GM19035 (cell line): ENCODE results near the gene GALNT18.

ENCODE experiments used
- ATAC-seq: cut with Tn5 transposase; IDR thresholded peaks from one replicate; pipeline ENCODE4 v1.9.1; 2021; ENCODE audit not compliant: unreplicated experiment

GALNT18 gene

DNA sequence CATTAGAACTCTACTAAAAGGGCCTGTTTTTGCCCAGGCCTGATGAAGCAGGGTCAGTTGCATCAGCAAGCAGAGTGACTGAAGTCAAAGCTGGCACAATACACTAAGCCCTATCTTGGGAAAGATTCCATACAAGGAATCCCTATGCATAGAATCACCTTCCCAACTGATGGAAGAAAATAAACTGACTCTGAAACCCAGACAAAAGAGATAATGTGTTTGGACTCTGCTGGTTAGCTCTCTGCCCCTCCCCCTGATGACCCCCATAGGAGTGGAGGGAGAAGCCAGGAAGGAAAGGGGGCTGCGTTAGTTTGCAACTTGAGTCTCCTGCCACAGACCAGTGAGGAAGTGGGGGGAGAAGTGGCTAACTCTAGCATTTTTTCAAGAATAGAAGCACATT, 32.9 kb downstream of the GALNT18 start:
- no peak for ATAC-seq

DNA sequence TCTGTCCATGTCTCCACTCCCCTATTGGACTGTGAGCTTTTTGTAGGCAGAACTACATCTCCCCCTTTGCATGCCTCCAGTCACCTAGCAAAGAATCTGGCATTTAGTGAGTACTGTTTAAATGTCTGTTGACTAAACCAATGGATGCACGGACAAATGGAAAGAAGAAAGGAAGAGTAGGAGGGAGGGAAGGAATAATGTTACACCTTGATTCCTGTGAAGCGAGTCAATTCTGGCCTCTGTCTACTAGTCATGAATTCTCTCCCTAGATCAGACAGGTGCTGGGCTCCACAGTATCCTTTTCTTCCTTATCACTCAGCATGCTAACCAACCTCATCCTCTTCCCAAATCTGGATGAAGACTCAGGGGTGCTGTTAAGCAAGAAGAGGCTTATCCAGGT, 33.6 kb downstream of the GALNT18 start:
- ATAC-seq: no peak

DNA sequence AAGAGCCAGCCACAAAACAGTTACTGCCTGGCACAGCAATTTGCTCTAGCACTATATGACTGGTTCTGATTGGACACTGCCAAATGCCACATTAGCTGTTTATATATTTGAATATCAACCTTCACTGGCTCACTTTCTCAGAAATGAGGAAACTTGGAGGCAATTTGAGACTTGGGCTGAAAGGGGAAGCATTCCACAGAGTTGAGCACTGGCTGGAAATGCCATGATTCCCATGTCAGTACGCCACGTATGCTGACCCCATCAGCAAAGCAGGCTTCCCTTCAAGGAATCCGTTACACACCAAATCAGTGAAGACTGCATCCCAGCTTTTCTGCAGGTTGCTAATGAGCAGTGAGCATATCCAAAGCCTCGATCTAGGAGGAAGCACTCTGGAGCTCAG, 34.7 kb downstream of the GALNT18 start:
- ATAC-seq: no peak

DNA sequence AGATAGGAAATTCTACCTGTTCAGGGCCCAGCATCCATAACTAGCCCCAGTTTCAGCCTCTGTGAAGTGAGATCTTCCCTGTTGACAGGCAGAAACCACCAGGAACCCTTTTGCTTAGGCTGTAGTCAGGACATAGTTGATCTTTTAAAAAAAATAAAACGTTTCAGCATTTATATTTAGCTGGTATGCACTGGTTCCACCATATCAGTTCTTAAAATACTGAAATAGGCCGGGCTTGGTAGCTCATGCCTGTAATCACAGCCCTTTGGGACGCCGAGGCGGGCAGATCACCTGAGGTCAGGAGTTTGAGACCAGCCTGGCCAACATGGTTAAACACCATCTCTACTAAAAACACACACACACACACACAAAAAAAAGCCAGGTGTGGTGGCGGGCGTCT, 35.3 kb downstream of the GALNT18 start:
- no peak for ATAC-seq

DNA sequence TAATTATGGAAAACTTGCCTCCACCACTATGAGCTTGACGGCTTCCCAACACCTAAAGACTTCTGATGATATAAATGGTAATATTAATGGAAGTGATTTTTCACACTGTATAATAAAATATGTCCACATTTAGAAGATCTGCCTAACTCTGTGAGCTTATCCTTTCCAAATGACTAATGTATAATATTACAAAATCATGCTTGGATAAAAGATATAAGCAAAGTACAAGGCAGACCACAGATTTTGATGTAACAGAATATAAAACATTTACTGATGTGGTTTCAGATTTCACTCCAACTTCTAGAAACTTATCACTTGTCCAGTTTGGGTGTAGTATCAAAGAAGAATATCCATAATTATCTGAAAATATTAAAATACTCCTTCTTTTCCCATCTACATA, 36.9 kb downstream of the GALNT18 start:
- ATAC-seq: no peak

- ATAC-seq: no peak
Observed at GRCh38 chr11:11584530-11584810, 37.3 kb downstream of the GALNT18 start.

- ATAC-seq: no peak
Observed at GRCh38 chr11:11583801-11584529, 37.8 kb downstream of the GALNT18 start.

- ATAC-seq: no peak
Observed at GRCh38 chr11:11582011-11582701, 39.6 kb downstream of the GALNT18 start.

DNA sequence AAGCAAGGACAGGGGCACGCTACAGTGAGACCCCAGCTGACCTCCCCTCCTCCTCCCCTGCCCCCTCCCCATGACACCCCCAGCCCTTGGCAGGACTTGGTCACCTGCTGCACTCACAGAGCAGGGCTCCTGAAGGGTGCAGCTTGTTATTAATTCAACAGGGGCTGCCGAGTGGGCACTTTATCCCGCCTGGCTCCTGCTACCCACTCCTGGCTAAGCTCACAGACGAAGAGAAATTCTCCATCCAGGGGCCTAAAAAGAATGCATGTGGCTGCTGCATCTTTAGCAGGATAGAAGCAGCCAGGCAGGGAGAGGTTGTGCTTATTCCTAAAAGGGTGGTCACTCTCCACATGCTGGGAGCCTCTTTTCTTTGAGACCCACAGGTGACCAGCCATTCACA, 40.3 kb downstream of the GALNT18 start:
- ATAC-seq: no peak

- ATAC-seq: no peak
Observed at GRCh38 chr11:11580841-11581411, 40.9 kb downstream of the GALNT18 start.

GRCh38 chr11:11580012-11580411, 41.8 kb downstream of the GALNT18 start:
- no peak for ATAC-seq

DNA sequence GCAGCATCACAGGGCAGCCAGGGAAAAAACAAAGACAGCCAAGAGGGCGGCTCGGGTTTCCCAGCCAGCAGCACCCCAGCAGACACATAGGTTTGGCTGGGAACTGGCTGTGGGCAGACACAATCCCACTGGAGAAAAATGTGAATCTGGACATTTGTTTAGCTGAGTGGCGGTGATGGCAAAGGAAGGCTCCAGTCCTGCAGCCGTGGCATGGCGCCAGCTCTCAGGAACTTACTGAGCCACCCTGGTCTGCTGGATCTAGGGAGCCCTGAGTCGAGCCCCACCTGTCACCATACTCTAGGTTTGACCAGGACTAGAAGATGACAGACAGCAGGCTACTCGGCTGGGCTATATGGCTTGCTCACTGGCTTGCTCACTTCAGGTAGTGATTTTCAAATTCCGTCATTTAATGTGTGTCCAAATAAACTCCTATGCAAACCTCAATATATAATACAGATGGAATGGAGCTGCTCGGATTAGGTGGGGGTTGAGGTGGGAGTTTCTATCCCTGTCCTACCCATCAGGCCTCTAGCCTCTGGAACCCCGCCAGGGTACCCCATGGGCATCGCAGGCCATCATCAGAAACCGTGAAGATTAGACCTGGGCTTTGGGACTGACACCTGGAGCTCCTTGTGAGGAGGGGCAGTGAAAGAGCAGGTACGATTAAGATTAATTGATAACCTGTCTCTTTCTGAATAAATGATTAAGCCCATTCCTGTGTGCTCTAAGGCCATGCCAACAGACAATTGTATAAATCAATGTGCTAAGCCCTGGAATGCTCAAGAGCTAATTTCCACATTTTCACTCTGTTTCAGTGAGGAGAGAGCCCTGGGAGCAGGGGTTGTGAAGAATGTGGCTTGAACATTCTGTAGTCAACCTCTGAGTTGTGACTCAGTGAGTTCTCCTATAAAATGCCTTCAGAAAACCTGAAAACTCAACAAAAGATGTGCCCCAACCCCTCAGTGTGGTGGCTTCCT, 42.5 kb downstream of the GALNT18 start:
- ATAC-seq: no peak

- no peak for ATAC-seq
Observed at GRCh38 chr11:11577932-11578911, 43.6 kb downstream of the GALNT18 start.

GRCh38 chr11:11577251-11577855, 44.5 kb downstream of the GALNT18 start:
- no peak for ATAC-seq

DNA sequence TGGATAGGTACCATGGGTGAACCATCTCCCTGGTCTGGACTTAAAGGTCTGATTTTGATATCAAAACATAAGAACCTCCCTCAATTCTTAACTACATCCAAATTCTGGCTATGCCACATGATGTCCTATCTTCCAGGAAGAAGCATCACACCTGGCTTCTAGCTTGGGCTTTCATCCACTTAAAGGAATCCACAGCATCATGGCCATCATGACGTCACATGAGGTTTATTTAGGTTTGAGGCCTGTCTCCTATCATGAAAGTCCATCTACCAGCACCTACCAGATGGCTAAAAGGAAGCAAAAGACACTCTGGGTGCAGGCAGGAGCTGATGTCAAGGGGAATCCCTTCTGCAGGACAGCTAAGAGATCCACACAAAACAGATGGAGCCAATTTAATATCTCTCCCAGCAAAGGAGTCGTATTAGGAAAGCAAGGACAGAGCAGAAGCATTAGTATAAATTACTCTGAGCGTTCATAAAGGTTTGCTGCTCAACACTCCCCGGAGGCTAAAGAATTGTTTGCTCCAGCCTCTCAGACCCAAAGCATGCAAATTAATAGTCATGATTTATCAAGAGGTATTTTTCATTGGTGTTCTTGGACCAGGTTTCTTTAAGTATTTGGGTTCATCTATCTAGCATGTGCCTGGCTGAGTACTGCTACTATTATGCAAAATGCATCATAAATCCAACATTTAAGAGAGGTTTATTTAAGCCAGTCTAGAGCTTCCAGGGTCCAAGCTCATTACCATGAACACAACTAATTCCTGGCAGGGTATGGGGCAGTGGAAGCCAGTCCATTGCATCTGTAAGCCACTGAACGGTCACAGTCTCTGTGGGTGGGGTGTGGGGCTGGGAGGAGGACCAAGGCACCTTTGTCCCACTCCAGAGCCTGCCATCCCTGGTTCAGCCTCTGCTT, 47.2 kb downstream of the GALNT18 start:
- no peak for ATAC-seq

DNA sequence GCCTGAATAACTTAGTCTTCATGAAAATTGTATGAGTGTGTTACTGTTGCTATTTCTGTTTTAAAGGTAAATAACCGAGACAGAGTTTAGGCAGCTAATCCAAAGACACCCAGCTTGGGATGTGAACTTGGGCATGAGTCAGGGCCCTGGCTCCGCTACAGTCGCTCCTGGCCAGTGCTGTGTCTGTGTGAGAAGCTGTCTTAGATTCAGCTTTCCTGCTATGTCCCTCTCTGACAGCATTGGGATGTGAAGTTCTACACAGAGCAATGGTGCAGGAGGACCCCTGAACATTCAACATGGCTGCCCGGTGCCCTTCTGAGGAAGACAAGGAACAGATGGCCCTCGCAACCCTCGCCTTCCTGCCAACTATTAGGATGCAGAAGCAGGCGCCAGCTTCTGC, 49.4 kb downstream of the GALNT18 start:
- ATAC-seq: no peak

DNA sequence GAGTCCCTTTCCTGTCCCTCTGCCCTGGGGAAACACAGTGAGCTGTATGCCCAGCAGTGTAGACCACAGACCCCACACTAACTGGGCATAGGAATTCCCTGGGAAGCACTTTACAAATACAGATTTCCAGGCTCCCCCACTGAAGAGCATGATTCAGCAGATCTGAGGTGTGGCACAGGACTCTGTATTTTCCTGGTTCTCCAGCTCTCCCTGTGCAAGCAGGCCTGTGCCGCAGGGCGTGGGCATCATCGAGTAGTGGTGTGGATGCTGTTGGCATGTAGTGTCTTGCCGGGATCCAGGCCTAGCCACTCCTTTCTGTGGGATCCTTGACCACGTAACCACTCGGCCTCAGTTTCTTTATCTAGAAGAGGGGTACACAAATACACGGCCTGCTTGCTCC, 49.9 kb downstream of the GALNT18 start:
- ATAC-seq: no peak

GRCh38 chr11:11570823-11571222, 51.0 kb downstream of the GALNT18 start:
- no peak for ATAC-seq
